HG02938 (cell line): Measurements from ENCODE around the gene SMIM5.

Source experiments
- ATAC-seq: cut with Tn5 transposase; IDR thresholded peaks from one replicate; pipeline ENCODE4 v1.9.1; 2021; ENCODE audit warnings: mild to moderate bottlenecking, moderate library complexity; ENCODE audit not compliant: unreplicated experiment

Gene SMIM5

GRCh38 chr17:75665981-75666380 lies 32.7 kb downstream of the SMIM5 start:
- ATAC-seq, result no peak

DNA sequence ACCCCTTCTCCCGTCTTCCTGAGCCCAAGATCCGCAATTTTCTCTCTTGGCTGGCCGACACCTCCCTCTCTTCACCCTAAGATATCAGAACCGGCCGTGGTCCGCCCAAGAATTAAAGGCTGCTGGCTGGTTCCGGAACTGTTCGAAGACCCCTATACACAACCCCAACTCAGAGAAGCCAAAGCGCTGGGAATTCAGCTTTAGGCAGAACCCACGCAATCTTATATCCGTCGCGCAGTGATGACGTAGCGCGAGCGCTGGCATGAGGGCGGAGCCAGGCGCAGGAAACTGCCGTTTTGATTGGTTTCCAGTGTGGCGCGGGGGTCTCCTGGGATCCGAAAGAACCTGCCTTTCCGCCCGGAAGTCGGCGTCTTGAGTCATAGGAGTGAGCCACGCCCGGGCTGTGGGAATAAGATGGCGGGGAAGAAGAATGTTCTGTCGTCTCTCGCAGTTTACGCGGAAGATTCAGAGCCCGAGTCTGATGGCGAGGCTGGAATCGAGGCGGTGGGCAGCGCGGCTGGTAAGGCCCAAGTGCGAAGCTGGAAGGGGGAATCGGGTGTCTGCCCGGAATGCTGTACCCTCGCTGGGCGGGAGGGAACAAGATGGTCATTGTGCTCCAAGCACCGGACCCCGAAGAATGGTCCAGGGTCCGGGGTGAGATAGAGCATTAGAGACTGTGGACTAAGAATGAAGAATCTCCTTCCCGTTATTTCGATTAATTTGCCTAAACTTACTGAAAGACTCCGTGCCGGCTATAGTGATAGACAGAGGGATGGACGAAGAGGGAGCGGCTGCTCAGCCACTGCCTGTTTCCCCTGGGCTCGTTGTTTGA lies 33.9 kb downstream of the SMIM5 start, which contains the start of the genes RECQL5 and SAP30BP:
RECQL5 (minus strand) TSS at position 196 of the 832 bp plus-strand sequence. CDS start 597 bp downstream, outside the sequence.
SAP30BP (plus strand) TSS at position 380 of the 832 bp plus-strand sequence; CDS start at position 415, 35 bp downstream.
- ATAC-seq, result peak; percentile 73

GRCh38 chr17:75667825-75668224 lies 34.6 kb downstream of the SMIM5 start:
- ATAC-seq, result no peak

- ATAC-seq, result no peak
Observed at GRCh38 chr17:75668489-75668888, 35.3 kb downstream of the SMIM5 start.

GRCh38 chr17:75670868-75671267 lies 37.6 kb downstream of the SMIM5 start:
- ATAC-seq, result no peak

- no peak for ATAC-seq
Observed at GRCh38 chr17:75672011-75672410, 38.8 kb downstream of the SMIM5 start.

DNA sequence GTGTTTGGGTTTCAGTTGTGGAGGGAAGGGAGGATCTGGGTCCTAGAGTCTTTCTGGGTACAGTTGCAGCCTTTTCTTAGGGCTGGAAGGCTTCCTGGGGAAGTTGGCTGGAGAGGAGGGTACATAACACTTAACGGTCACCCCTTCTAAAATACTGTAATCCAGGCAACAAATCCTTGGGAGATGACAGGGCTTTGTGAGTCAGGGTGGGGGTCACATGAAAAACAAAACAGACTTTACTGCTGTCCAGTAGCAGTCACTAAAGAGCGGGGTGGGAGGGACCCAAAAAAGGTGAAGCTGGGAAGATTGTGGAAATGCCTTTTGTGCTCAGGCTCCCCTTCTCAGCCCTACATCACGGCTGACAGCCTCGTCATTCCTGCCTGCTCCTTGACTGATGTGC lies 40.3 kb downstream of the SMIM5 start:
- ATAC-seq, result no peak

- ATAC-seq, result no peak
Observed at GRCh38 chr17:75676461-75676860, 43.2 kb downstream of the SMIM5 start.

DNA sequence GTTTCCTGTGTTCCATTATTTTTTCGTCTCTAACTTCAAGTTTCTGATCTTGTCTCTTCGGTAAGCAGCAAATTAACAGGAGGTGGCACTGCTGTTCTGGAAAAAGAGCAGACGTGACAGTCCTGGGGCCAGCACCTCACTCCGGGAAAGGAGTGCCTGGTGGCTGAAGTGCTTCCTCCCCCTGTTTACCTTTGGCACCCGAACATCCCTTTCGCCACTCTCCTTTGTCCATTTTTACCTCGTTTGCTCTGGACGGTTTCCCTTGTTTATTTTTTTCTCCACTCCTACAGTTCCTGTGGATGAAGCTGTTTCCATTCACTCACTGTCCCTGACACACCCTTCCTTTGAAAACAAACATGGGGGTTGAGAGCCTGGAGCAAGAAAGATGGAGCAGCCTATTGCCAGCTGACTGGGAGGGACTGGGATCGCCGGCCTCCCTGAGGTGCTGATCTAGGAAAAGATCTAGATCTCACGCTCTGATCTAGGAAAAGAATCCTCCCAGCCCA lies 46.5 kb downstream of the SMIM5 start:
- no peak for ATAC-seq

GRCh38 chr17:75680431-75680830 lies 47.2 kb downstream of the SMIM5 start:
- no peak for ATAC-seq

DNA sequence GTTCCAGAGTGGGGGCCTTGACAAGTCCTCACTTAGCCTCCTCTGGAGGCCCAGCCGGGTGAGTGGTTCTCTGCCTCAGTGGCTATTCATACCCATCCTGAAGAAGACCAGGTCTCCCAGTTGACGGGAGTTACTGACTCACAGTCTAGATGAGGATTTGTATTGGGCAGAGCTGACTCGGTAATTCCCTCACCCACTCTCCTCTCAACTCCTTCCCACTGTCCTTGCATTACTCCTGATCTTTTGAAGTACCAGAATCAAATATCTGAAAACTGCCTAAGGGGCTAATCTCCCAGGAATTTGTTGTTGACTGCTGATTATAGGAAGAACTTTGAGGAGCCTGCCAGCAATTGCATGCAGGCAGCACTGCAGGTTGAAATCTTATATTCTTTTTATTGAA lies 48.1 kb downstream of the SMIM5 start:
- ATAC-seq, result no peak

DNA sequence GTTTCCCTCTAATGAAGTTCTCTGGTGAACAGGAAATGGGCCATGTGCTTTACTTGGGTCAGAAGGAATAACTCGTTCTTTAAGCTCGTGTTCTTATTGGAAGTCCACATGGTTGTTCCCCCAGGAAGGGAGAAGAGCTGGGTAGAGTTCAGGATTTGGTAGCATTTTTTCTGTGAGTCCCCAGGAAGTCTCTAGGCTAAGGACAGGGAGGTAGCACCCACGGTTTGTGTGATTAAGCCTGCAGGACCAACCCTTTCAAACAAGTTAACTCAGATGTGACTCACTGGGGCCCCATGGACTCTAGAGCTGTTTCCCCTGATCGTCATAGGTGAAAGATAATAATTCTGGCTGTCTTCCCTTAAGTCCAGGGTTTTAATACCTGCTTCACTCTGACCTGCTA lies 50.3 kb downstream of the SMIM5 start:
- no peak for ATAC-seq

- no peak for ATAC-seq
Observed at GRCh38 chr17:75684249-75684648, 51.0 kb downstream of the SMIM5 start.

DNA sequence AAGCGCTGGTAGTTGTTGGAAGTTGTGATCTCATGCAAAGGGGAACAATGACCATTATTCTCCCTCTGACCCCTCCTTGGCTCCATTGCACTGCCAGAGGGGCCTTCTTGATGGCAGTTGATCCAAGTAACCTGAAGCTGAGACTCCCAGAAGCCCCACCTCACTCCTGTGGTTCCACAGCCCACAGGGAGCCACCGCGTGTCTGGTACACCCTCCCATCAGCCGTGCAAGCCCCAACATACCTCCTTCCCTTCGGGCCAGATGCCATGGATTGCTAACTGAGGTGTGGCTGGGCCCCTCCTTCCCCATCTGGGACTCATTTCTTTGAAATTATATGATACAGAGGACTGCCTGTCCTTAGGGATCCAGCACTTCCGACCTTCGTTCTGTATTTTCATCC lies 51.7 kb downstream of the SMIM5 start:
- ATAC-seq, result no peak

- ATAC-seq, result no peak
Observed at GRCh38 chr17:75685499-75685898, 52.3 kb downstream of the SMIM5 start.

- ATAC-seq, result no peak
Observed at GRCh38 chr17:75688209-75688825, 55.1 kb downstream of the SMIM5 start.

DNA sequence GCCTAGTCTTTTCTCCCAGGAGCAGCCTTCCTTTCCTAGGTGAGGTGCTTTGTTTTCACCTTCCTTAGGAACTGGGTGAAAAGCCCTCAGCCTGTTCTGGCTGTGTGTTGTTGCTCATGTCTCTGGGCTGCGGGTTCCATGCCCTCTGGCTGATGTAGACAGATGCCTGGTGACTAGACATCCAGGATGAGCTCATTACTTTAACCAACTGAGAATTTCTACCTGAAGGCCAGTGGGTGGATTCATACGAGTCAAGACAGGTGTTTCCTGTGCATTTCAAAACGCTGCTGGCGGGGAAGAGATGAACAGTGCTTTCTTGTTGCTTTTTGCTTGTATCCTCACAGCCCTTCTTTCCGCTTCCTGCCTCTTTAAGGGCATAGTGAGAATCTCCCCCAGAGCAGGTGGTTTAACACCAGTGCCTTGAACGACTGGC lies 56.2 kb downstream of the SMIM5 start:
- ATAC-seq, result no peak
